Panc1 (cell line): Measurements from ENCODE around the gene VPS41.

Source experiments
- CTCF ChIP-seq: fragments of 450-650 bp; IDR thresholded peaks from 2 replicates; pipeline ENCODE4 v1.5.1; 2017; ENCODE audit warnings: mild to moderate bottlenecking
- SIN3A ChIP-seq: IDR thresholded peaks from 2 replicates; pipeline ENCODE4 v1.6.1; 2012; ENCODE audit warnings: low read depth, mild to moderate bottlenecking, low read length, moderate library complexity, borderline replicate concordance; ENCODE audit not compliant: insufficient read depth

- no peak for TF ChIP-seq CTCF
- no peak for TF ChIP-seq SIN3A
Observed at GRCh38 chr7:38842746-38843145, 66.2 kb downstream of the VPS41 start.
